Prostate gland (tissue), 2 donors: ENCODE measurements around the gene TAAR6. TPM values are rescaled to one million over a fixed set of nuclear protein-coding genes. Genes with fewer than 3 reads are reported as not detected.

Experiments used
- DNase-seq: peaks from one replicate; pipeline ENCODE4 v3.0.0-alpha.2; 2019; ENCODE audit warnings: low spot score
- H3K27ac ChIP-seq, 2 donors: fragments of 200-600 bp; sonication (generic); 2 replicates each; pipeline ENCODE4 v1.5.1; 2017 to 2019
- H3K27me3 ChIP-seq: fragments of 200-600 bp; sonication (generic); replicated peaks from 2 replicates; pipeline ENCODE4 v1.5.1; 2019; ENCODE audit not compliant: insufficient read depth
- H3K36me3 ChIP-seq, 2 donors: fragments of 200-600 bp; sonication (generic); 1 replicate in 1 of 2; 2 replicates in 1 of 2; pipeline versions ENCODE4 v1.5.1 to v1.8.1; 2017 to 2019
- H3K4me1 ChIP-seq: fragments of 200-600 bp; sonication (generic); replicated peaks from 2 replicates; pipeline ENCODE4 v1.5.1; 2019
- H3K4me3 ChIP-seq, 2 donors: fragments of 200-600 bp; sonication (generic); 2 replicates each; pipeline ENCODE4 v1.5.1; 2017 to 2019
- H3K9me3 ChIP-seq: fragments of 200-600 bp; sonication (generic); 2 replicates; pipeline ENCODE4 v1.5.1; 2017
- CTCF ChIP-seq, 4 experiments: fragments of 200-600 bp in 2 of 4; fragments of 450-650 bp in 2 of 4; sonication (generic) in 2 of 4; IDR thresholded peaks; 1 replicate in 3 of 4; 2 replicates in 1 of 4; pipeline ENCODE4 v1.5.1; 2016 to 2019; ENCODE audit warnings: antibody characterized with exemption in 4 of 4, mild to moderate bottlenecking in 2 of 4, moderate library complexity in 2 of 4
- POLR2A ChIP-seq: fragments of 450-650 bp; IDR thresholded peaks from one replicate; pipeline ENCODE4 v1.6.1; 2016; ENCODE audit warnings: antibody characterized with exemption, mild to moderate bottlenecking
- POLR2AphosphoS5 ChIP-seq: sonication (generic); formaldehyde crosslinking; IDR thresholded peaks from one replicate; pipeline ENCODE4 v1.6.1; 2017; ENCODE audit warnings: antibody characterized with exemption
- WGBS: methylation state at CpG from one replicate; pipeline ENCODE4 v1.1.5; 2018; 5-methylcytosine and 5-hydroxymethylcytosine counted together
- intact Hi-C: fragments of 100-400 bp; cut with DNase I; formaldehyde crosslinking; loops from one replicate; pipeline ENCODE4 v1.14.2; 2022
- total RNA-seq, 2 donors: library from RNA; depleted of rRNA; stranded (reverse); fragments of >200 nt; gene quantifications; one replicate each; pipeline ENCODE4 v1.1.0, GENCODE V29; 2016

Gene TAAR6
- total RNA-seq, 2 donors from 2014 or later = not detected

DNA sequence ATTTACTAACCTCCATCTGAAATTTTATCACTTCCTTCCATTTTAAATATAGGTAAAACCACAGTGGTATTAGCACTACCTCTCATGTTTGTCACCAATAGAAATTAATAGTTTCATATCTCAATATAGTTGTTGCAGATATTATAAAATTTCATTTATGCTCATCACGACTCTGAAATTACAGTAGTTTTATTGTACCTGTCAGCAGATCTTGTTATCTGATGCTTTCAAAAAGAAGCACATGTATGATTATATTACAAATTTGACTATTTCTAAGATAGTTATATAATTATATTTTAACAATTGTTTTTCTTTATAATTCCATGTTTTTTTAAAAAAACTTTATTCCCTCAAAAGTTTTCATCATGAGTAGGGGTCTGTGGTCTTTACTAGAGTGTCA lies 14.6 kb downstream of the TAAR6 start:
- H3K4me1 ChIP-seq = no peaks in the 10 kb centered on the region
- H3K9me3 ChIP-seq = no peaks in the 10 kb centered on the region
- intact Hi-C loops = no loop called here
- no peak for DNase-seq
- H3K27ac ChIP-seq = no peak overlapping the region
- 71% methylated on average over 1 of the region's 1 CpG for WGBS
- no peaks in the 10 kb centered on the region for H3K36me3 ChIP-seq
- no peak overlapping the region for H3K4me3 ChIP-seq
- TF ChIP-seq POLR2AphosphoS5 (no peak), POLR2A (no peak), CTCF (IDR thresholded peaks at IDR 0.05) (no peak)
- H3K27me3 ChIP-seq = no peaks in the 10 kb centered on the region

GRCh38 chr6:132587424-132587823 lies 17.3 kb downstream of the TAAR6 start:
- Histone ChIP-seq H3K36me3 (no peaks in the 10 kb centered on the region), H3K27ac (no peak overlapping the region), H3K4me3 (no peak overlapping the region), H3K4me1 (no peaks in the 10 kb centered on the region), H3K27me3 (no peaks in the 10 kb centered on the region), H3K9me3 (no peaks in the 10 kb centered on the region)
- no peak for DNase-seq
- intact Hi-C loops = no loop called here
- WGBS = 70% methylated on average over 2 of the region's 2 CpGs
- TF ChIP-seq POLR2AphosphoS5 = no peak
- no peak for TF ChIP-seq CTCF (IDR thresholded peaks at IDR 0.05)
- no peak for TF ChIP-seq POLR2A

DNA sequence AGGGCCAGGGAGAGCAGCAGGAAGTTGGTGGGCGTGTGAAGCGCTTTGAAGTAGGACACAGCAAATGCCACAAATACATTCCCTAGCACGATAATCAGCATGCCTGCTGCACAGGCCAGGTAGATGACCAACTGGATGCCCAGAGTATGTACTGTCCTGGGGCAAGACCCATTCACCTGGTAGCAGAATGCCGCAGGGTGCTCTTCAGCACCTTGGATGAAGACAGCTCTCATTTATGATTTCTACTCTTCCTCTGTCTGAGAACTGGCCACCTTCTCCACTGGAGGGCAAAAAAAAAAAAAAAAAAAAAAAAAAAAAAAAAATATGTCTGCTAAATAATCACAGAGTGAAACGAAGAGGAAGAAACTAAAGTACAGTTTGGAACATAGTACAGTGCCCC lies 19.3 kb downstream of the TAAR6 start, which contains the start of gene TAAR5:
TSS of gene TAAR5 (minus strand) at position 288 of the 400 bp plus-strand sequence. CDS start at position 233, 55 bp downstream.
- no peaks in the 10 kb centered on the region for H3K36me3 ChIP-seq
- TF ChIP-seq POLR2A = no peak
- TF ChIP-seq CTCF (IDR thresholded peaks at IDR 0.05) = no peak
- TF ChIP-seq POLR2AphosphoS5 = no peak
- no peak for DNase-seq
- no peaks in the 10 kb centered on the region for H3K9me3 ChIP-seq
- H3K27ac ChIP-seq = no peak within 1 kb of the TSS
- no peak within 1 kb of the TSS for H3K4me3 ChIP-seq
- H3K4me1 ChIP-seq = no peaks in the 10 kb centered on the region
- 81% methylated on average over 5 of the region's 5 CpGs for WGBS
- no peaks in the 10 kb centered on the region for H3K27me3 ChIP-seq
- intact Hi-C loops = no loop called here

DNA sequence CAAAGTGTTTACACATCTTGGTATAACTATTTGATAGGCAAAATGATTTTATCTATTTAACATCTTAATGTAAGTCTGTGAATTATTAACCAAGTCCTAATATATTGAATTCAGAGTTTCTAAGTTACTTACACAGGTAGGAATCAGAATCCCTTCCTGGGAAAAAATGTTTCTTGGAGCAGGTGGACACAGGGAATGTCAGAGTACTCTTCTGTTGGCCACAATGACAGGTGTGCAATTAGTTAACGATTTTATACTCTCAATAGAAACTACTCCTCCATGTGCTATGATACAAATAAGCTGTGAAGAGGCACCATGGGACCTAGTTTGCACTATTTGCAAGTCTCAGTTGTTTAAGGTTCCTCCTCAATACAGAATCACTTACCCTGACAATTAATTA lies 20.2 kb downstream of the TAAR6 start:
- Histone ChIP-seq H3K36me3 (no peaks in the 10 kb centered on the region), H3K27ac (no peak overlapping the region), H3K4me3 (no peak overlapping the region), H3K27me3 (no peaks in the 10 kb centered on the region), H3K9me3 (no peaks in the 10 kb centered on the region), H3K4me1 (no peaks in the 10 kb centered on the region)
- intact Hi-C loops = no loop called here
- no peak for TF ChIP-seq POLR2AphosphoS5
- TF ChIP-seq CTCF (IDR thresholded peaks at IDR 0.05) = no peak
- TF ChIP-seq POLR2A = no peak
- DNase-seq = no peak
- WGBS = 64% methylated on average over 1 of the region's 1 CpG

- Histone ChIP-seq H3K9me3 (no peaks in the 10 kb centered on the region), H3K27ac (no peak overlapping the region), H3K4me3 (no peak overlapping the region), H3K27me3 (no peaks in the 10 kb centered on the region), H3K4me1 (no peaks in the 10 kb centered on the region), H3K36me3 (no peaks in the 10 kb centered on the region)
- DNase-seq = no peak
- intact Hi-C loops = no loop called here
- TF ChIP-seq POLR2AphosphoS5 (no peak), POLR2A (no peak), CTCF (IDR thresholded peaks at IDR 0.05) (no peak)
- 76% methylated on average over 2 of the region's 2 CpGs for WGBS
These were observed 22.7 kb downstream of the TAAR6 start for GRCh38 chr6:132592855-132593254.
